ENCODE measurements around the gene LHFPL2.

The LHFPL2 gene

DNA sequence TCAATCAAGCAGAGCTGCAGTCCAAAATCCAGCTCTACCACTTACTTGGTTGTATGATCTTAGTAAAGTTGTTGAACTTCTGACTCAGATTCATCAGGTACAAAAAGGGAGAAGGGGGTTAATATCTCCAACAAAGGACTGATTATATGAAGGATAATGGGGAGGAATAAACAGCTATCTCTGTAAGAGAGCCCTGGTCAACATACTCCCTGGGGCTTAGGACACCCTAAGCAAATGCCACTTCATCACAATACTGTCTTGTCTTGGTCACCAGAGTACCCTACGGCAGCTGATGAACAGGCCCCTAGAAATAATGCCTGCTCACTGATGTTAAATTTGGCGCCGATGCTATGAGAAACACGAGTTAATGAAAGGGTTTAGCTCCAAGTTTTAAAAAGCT lies 34.8 kb downstream of the LHFPL2 start:
- no peak for DNase-seq

DNA sequence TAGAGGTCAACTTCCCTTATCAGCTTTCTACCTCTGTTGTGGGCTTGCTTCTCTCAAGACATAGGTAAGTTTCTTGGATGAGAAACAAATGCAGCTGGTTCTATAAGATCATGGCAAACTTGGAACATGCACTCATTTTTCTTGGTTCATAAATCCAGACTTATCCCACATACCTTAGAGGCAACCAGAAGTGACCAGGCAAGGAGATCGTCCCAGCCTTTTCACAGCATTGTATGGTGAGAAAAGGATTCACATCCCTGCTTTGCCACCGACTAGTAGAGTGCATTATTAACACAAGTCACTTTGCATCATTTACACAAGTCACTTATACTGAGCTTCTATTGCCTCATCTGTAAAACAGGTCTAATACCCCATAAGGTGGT lies 35.4 kb downstream of the LHFPL2 start:
- no peak for DNase-seq

DNA sequence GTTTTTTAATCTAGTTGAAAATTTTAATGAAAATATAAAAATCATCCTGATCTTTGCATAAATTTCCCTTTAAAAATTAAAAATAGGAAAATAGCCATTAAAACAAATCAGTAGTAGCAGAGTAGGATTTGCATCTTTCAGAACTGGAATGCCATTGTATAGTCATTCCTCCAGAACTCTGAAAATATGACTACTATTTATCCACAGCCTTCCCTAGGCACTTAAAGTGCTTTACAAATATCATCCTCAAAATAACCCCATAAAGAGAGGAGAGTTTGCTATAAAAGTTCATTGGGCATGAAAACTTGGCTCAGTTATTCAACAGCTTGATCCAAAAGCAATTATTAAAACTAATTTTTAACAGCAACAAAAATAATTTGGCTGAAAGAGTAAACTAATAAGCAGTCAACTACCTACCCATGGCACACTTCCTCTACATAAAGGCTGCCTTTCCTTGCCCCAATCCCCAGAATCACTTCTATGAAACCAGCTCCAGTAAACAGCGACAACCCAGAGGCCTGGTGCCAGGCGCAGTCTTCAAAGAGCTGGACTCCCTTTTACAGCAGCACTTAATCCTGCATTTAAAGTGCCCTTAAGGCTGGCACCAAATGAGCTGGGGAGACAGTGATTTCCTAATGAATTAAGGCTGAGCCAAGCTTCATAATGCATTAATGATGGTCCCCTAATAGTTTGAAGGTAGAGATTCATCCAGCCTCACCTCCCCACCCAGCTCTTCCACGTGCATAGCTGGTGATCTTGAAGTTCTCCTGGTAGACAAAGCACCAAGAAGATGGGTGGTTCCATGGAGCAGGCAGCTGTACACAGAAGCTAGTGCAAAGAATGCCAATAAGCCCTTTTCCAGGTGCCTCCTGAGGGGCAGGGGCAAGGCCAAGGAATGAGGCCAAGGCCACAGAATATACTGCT lies 36.1 kb downstream of the LHFPL2 start:
- DNase-seq, result no peak

- DNase-seq, result no peak
These were observed 37.4 kb downstream of the LHFPL2 start for GRCh38 chr5:78611126-78611605.

DNA sequence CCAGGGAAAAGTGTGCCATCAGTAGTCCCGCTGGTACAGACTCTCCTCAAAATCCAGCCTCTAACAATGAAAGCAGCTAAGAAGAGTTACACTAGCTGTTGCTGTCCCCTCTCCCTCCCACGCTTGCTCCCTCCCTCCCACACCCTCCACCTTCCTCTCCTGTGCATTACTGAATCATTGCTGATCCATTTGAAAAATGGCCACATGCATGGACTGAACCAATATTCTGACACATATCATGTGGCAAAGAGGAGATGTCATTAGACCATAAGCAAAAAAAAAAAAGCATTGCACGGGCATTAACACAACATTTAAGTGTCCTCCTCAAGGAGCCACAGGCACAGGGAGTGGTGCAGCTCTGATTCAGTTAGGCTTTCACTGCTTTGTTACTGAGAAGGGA lies 37.9 kb downstream of the LHFPL2 start:
- DNase-seq, result no peak

DNA sequence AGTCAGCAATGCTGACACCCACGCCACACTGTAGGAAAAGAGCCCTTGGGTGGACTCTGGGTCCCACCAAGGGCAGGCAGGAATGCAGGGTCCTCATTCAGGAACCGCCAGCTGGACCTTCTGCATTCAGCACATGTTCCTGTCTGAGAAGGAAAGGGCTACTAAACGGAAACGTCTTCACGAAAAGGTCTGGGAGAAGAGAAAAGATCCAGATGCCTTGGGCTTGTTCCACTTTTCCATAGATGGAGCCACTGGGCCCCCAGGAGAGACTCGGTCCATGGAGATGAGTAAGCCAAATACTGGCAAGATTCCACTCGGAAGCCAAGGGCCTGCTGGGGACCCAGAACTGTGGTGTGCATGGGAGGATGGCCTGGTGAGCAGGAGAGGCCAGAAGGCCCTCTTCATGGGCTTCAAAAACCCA lies 38.4 kb downstream of the LHFPL2 start:
- DNase-seq, result no peak

GRCh38 chr5:78607864-78608263 lies 40.7 kb downstream of the LHFPL2 start:
- DNase-seq, result no peak

- no peak for DNase-seq
These were observed 42.3 kb downstream of the LHFPL2 start for GRCh38 chr5:78606241-78606640.

- DNase-seq, result no peak
These were observed 43.0 kb downstream of the LHFPL2 start for GRCh38 chr5:78605611-78606010.

DNA sequence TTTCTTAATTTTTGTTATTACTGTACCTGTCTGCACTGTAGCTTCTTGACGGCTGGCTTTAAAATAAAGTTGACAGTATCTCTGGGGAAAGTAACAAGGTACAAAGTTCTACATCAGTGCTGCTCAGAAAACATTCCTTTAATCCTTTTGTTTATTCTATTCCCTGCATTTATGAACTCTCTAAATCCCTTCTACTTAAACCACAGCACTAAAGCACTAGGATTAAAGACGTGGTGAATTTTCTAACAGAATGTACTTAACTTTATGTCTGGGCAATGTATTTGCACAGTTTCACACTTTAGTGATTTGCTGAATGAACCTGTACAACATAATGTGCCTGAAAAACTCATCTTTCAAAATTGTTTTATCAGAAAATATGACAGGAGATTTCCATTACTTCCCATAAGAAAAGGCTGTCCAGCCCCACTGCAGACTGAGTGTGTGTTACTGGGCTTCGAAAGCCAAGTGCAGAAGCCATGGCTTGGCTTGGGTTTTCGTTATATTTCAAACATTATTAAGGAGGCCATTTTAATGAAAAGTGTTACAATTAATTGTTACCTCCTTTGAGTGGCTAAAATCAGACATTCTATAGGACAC lies 43.8 kb downstream of the LHFPL2 start:
- no peak for DNase-seq

DNA sequence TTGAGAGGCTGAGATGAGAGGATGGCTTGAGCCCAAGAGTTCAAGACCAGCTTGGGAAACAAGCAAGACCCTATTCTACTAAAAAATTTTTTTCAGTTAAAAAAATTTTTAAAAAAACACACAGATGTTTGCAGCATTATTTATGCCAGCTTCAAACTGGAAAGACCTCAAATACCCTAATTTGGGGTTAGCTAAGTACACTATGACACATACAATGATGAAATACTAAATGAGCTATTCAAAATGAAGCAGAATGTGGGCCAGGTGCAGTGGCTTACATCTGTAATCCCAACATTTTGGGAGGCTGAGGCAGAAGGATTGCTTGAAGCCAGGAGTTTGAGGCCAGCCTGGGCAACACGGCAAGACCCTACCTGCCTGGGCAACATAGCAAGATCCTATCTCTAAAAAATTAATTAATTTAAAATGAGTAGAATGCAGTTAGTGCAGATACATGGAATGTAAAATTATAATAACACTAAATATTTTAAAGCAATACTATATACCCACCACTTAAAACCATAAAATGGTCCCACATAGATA lies 44.9 kb downstream of the LHFPL2 start:
- no peak for DNase-seq

GRCh38 chr5:78602400-78602799 lies 46.2 kb downstream of the LHFPL2 start:
- DNase-seq, result no peak

GRCh38 chr5:78601559-78602314 lies 46.8 kb downstream of the LHFPL2 start:
- DNase-seq, result no peak

DNA sequence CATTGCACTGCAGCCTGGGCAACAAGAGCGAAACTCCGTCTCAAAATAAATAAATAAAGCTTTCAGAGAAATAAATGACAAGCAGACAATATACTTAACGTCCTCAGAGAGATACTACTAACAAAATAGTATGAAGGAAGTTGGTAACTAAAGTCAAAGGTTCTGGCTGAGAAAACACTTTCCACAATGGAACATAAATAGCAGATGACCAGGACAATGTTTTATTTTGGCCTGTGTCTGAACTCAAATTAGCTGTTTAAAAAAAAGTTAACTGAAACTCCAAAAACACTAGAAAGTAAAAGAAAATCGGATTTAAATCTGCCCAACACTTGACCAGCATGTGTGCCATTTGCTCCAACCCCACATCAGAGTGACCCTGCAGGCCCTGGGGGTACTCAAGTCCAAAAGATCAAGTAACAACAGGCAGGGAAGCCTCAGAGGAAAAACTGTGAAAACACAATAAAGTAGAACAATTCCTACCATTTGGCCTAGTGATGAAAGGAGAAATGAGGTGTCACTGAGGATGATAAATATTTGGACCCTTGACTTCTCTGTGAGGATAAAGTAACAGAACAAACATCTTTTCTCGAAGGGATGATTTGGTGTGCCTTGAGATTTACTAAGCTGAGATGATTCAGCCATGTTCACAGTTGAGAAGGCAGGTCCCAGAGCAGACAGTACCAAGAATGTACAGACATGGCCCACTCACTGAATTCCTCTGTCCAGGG lies 47.7 kb downstream of the LHFPL2 start:
- no peak for DNase-seq

DNA sequence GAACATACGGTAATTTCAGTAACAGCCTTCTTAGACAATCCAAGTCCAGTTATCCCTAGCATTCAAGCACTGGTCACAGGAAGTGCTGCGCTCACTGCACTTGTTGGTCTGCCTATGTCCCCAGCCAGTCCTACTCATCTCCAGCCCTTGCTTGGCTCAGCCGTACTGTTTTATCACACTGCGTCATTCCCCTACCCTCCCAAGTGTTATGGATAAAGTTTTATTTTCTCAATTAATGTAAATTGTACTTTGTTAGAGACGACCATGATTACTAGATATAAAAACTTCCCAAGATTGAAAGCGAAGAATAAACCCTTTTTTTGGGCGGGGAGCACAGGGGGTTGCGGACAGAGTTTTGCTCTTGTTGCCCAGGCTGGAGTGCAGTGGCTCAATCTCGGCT lies 49.6 kb downstream of the LHFPL2 start:
- DNase-seq, result no peak

- DNase-seq, result no peak
These were observed 50.6 kb downstream of the LHFPL2 start for GRCh38 chr5:78597974-78598371.

DNA sequence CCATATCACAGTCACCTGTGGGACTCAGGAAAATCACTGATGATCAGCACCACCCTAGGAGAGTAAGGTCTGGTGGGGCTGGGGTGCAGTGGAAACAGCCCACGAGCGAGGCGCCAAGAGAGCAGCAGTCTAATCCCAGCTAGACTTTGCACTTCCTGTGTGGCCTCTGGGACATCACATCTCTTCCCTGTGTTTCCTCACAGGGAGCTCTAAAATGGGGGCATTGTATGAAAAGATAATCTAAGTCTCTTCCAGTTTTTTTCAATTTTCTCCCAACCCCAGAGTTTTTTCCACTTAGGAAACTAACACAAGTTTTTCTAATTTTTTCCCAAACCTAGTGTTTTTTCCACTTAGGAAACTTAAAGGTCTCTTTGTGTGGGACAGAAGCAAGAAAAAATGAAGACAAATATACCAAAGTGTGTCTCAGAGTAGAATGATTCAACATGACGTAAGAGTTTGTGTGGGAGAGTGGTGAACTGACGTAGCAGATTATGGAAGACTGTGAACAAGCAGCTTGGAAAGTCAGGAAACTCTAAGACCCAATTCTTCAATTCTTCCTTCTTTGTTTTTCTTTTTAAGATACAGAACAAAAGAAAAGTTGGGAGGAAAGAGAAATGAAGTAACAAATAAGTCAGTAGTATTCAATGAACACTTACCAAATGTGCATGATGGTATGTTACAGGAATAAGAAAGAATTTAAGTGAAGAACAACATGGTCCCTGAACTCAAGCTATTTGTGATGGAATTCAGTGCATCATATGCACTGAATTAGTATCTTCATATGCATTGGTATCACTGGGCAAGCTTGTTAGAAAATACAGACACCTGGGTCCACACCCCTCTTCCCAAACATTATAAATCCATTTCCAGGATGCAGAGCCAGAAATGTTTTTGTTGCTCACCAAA lies 51.3 kb downstream of the LHFPL2 start:
- no peak for DNase-seq

- DNase-seq, result no peak
These were observed 53.1 kb downstream of the LHFPL2 start for GRCh38 chr5:78595458-78595921.

DNA sequence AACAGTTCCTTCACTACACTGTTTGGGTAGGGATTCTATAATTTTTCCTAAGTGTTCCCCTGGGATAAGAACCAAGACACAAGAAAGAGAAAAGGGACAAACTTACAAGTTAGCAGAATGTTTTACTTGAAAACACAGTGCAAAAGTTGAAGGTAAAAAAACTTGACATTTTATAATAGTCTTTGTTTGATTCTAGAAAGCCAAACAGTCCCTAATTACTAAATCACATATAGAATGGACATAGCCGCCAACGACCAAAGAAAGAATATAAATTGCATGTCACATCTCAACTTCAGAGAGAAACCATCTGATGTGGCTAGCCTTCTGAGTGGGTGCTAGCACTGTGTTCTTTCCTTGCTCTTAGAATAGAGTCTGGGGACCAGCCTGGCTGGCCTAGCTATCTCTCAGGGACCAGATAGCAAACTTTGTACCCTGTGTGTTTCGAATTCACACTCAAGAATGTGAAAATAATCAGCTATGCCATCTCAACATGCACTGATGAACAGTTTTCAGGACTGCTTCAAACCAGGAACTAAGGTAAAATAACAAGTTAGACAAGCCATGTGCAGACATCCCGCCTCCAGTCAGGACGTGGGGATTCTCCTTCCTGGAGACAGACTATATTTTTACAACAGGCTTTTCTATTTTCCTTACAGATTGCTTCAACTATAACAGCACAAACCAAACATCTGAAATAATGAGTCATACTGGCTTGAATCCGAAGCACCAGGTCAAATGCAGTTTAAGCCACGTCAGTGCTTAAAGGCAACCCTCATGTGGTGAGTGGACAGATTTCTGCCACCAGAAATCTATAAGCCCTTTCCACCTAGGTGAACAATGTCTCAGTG lies 53.7 kb downstream of the LHFPL2 start:
- no peak for DNase-seq

GRCh38 chr5:78594021-78594420 lies 54.6 kb downstream of the LHFPL2 start:
- DNase-seq, result no peak

Data from activated CD4-positive, alpha-beta T cell treated with anti-CD3 and anti-CD28 coated beads for 4 hours (primary cell).